H1 (cell line): ENCODE data around the gene NBPF4.
"Not testable (repeated sequence)": the region's sequence is repeated elsewhere in the genome, so short reads cannot be mapped to it uniquely, and the experiment has no call there.

Source experiments
- JUN ChIP-seq: IDR thresholded peaks from 2 replicates; pipeline ENCODE4 v1.6.1; 2011; ENCODE audit warnings: low read depth, mild to moderate bottlenecking, improper control_type of control experiment, low read length
- PHF8 ChIP-seq: fragments of 200-600 bp; sonication (generic); conservative IDR thresholded peaks from 2 replicates; pipeline ENCODE4 v1.7.1; 2012; ENCODE audit warnings: low read depth, mild to moderate bottlenecking, inconsistent platforms, low read length, moderate library complexity
- TF ChIP-seq, protein P1 (sequence below), 3 experiments: IDR thresholded peaks; 1 replicate in 2 of 3; 2 replicates in 1 of 3; pipeline versions ENCODE4 v1.5.1 to v1.6.1; 2011; ENCODE audit warnings: low read length in 3 of 3, mild to moderate bottlenecking in 3 of 3, inconsistent platforms in 2 of 3, low read depth in 1 of 3, moderate library complexity in 1 of 3; ENCODE audit not compliant: insufficient read depth in 1 of 3; ENCODE audit errors: control extremely low read depth in 1 of 3

DNA sequence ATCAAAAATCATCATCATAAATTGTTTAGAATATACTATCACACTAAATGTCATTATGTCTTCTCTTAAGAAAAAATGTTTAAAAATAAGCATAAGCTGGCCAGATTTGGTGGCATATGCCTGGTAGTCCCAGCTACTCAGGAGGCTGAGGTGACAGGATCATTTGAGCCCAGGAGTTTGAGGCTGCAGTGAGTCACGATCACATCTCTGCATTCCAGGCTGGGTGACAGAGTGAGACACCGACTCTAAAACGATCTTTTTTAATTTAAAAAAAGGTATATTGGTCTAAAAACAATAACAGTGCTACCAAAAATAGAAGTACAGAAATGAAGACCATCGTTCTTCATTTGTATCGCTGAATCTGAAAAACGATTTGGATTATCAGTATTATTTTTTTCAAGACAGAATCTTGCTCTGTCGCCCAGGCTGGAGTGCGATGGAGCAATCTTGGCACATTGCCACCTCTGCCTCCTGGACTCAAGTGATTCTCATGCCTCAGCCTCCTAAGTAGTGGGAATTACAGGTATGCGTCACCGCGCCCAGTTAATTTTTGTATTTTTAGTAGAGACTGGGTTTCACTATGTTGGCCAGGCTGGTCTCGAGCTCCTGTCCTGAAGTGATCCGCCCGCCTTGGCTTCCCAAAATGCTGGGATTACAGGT is 26.2 kb downstream of the NBPF4 start:
- TF ChIP-seq, protein P1, sequence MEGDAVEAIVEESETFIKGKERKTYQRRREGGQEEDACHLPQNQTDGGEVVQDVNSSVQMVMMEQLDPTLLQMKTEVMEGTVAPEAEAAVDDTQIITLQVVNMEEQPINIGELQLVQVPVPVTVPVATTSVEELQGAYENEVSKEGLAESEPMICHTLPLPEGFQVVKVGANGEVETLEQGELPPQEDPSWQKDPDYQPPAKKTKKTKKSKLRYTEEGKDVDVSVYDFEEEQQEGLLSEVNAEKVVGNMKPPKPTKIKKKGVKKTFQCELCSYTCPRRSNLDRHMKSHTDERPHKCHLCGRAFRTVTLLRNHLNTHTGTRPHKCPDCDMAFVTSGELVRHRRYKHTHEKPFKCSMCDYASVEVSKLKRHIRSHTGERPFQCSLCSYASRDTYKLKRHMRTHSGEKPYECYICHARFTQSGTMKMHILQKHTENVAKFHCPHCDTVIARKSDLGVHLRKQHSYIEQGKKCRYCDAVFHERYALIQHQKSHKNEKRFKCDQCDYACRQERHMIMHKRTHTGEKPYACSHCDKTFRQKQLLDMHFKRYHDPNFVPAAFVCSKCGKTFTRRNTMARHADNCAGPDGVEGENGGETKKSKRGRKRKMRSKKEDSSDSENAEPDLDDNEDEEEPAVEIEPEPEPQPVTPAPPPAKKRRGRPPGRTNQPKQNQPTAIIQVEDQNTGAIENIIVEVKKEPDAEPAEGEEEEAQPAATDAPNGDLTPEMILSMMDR (IDR thresholded peaks at IDR 0.05; ENCODE audit: control extremely low read depth in 1 of 3, insufficient read depth in 1 of 3, low read depth in 1 of 3, low read length in 3 of 3), result not testable (repeated sequence)
- not testable (repeated sequence) for TF ChIP-seq JUN, PHF8
